Mesenchymal stem cell (in vitro differentiated cells and primary cell): ENCODE measurements around the gene DNAJC6.

Experiments
- DNase-seq: peaks from one replicate; pipeline ENCODE4 v3.0.0-alpha.2; 2013
- H2AFZ ChIP-seq: one replicate; pipeline ENCODE4 v1.6.1; 2013; ENCODE audit warnings: low read depth, mild to moderate bottlenecking, control low read depth, inconsistent platforms, low read length, moderate library complexity
- H2AK5ac ChIP-seq: 2 replicates; pipeline ENCODE4 v1.6.1; 2013; ENCODE audit warnings: low read length, moderate library complexity, mild to moderate bottlenecking, inconsistent platforms; ENCODE audit not compliant: severe bottlenecking
- H2BK120ac ChIP-seq: one replicate; pipeline ENCODE4 v1.6.1; 2013; ENCODE audit warnings: low read depth, mild to moderate bottlenecking, inconsistent platforms, low read length, moderate library complexity
- H2BK12ac ChIP-seq, 2 experiments: one replicate each; pipeline ENCODE4 v1.6.1; 2013; ENCODE audit warnings: inconsistent platforms in 2 of 2, low read length in 2 of 2, mild to moderate bottlenecking in 2 of 2, moderate library complexity in 2 of 2, control low read depth in 1 of 2
- H2BK15ac ChIP-seq: one replicate; pipeline ENCODE4 v1.6.1; 2013; ENCODE audit warnings: mild to moderate bottlenecking, low read depth, inconsistent platforms; ENCODE audit not compliant: poor library complexity, severe bottlenecking
- H2BK5ac ChIP-seq: 2 replicates; pipeline ENCODE4 v1.6.1; 2013; ENCODE audit warnings: low read depth, mild to moderate bottlenecking, low read length, control low read depth, inconsistent platforms; ENCODE audit not compliant: poor library complexity, severe bottlenecking
- H3K14ac ChIP-seq, 2 experiments: one replicate each; pipeline ENCODE4 v1.6.1; 2013; ENCODE audit warnings: inconsistent platforms in 2 of 2, low read length in 2 of 2, control low read depth in 1 of 2, mild to moderate bottlenecking in 1 of 2, moderate library complexity in 1 of 2
- H3K18ac ChIP-seq, 2 experiments: one replicate each; pipeline ENCODE4 v1.6.1; 2013; ENCODE audit warnings: inconsistent platforms in 2 of 2, low read length in 2 of 2, control low read depth in 1 of 2, low read depth in 1 of 2, mild to moderate bottlenecking in 1 of 2
- H3K23ac ChIP-seq, 2 experiments: one replicate each; pipeline ENCODE4 v1.6.1; 2013; ENCODE audit warnings: inconsistent platforms in 2 of 2, low read length in 2 of 2, mild to moderate bottlenecking in 2 of 2, moderate library complexity in 2 of 2, control low read depth in 1 of 2
- H3K27ac ChIP-seq: 2 replicates; pipeline ENCODE4 v1.5.1; 2013; ENCODE audit warnings: mild to moderate bottlenecking, moderate library complexity, low read length, control low read depth, inconsistent platforms; ENCODE audit not compliant: poor library complexity, severe bottlenecking
- H3K27me3 ChIP-seq, 2 experiments: 2 replicates each; pipeline versions ENCODE4 v1.6.1 to v1.7.0; 2013; ENCODE audit warnings: low read length in 2 of 2, mild to moderate bottlenecking in 2 of 2, moderate library complexity in 2 of 2, control low read depth in 1 of 2, inconsistent platforms in 1 of 2; ENCODE audit not compliant: control insufficient read depth in 1 of 2, insufficient read depth in 1 of 2
- H3K36me3 ChIP-seq, 2 experiments: 2 replicates each; pipeline versions ENCODE4 v1.6.1 to v1.7.0; 2013; ENCODE audit warnings: low read length in 2 of 2, control low read depth in 1 of 2, inconsistent platforms in 1 of 2, low read depth in 1 of 2, mild to moderate bottlenecking in 1 of 2; ENCODE audit not compliant: insufficient read depth in 2 of 2, control insufficient read depth in 1 of 2
- H3K4ac ChIP-seq, 2 experiments: one replicate each; pipeline ENCODE4 v1.6.1; 2013; ENCODE audit warnings: inconsistent platforms in 2 of 2, low read length in 2 of 2, mild to moderate bottlenecking in 2 of 2, moderate library complexity in 2 of 2, control low read depth in 1 of 2, low read depth in 1 of 2
- H3K4me1 ChIP-seq: 2 replicates; pipeline ENCODE4 v1.6.1; 2013; ENCODE audit warnings: low read depth, low read length, control low read depth; ENCODE audit not compliant: control insufficient read depth, insufficient read depth
- H3K4me2 ChIP-seq: 2 replicates; pipeline ENCODE4 v1.6.1; 2013; ENCODE audit warnings: low read length, mild to moderate bottlenecking, inconsistent platforms; ENCODE audit not compliant: poor library complexity, severe bottlenecking
- H3K4me3 ChIP-seq, 2 experiments: 2 replicates each; pipeline versions ENCODE4 v1.5.1 to v1.7.0; 2013; ENCODE audit warnings: low read length in 2 of 2, mild to moderate bottlenecking in 2 of 2, control low read depth in 1 of 2, low read depth in 1 of 2; ENCODE audit not compliant: insufficient read depth in 1 of 2
- H3K79me1 ChIP-seq: replicated peaks from 2 replicates; pipeline ENCODE4 v1.6.1; 2013; ENCODE audit warnings: mild to moderate bottlenecking, control low read depth, low read length, inconsistent platforms; ENCODE audit not compliant: poor library complexity, severe bottlenecking
- H3K9ac ChIP-seq: 2 replicates; pipeline ENCODE4 v1.7.0; 2013; ENCODE audit warnings: mild to moderate bottlenecking, low read length, moderate library complexity
- H3K9me3 ChIP-seq: 2 replicates; pipeline ENCODE4 v1.7.0; 2013; ENCODE audit warnings: mild to moderate bottlenecking, low read length; ENCODE audit not compliant: control insufficient read depth
- H4K8ac ChIP-seq: one replicate; pipeline ENCODE4 v1.6.1; 2013; ENCODE audit warnings: inconsistent platforms, mild to moderate bottlenecking, low read length, moderate library complexity
- H4K91ac ChIP-seq: one replicate; pipeline ENCODE4 v1.6.1; 2013; ENCODE audit warnings: mild to moderate bottlenecking, low read length, inconsistent platforms
- WGBS: methylation state at CpG from one replicate; pipeline ENCODE4 v1.1.7; 2013; ENCODE audit warnings: mixed read lengths; 5-methylcytosine and 5-hydroxymethylcytosine counted together

DNAJC6 gene

DNA sequence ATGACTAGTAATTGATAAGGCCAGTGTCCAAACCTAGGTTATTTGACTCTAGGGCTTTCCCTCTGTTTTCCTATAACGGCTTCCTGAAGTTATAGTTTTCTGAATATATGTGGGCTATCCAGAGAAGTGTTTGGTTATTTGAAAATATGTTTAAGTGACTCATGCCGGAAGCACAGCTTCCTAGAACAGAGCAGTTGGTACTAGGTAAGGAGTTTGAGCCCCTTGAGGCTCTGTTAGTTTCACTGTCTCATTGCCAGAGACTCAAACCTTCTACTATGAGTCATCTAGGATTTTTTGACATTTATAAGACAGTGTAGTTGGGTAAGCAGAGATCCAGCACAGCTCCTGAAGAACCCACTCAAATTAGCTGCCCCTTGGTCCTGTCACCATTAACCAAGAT, 84.0 kb downstream of the DNAJC6 start:
- 59% methylated on average over 2 of the region's 2 CpGs for WGBS
- H3K9me3 ChIP-seq: no peaks in the 10 kb centered on the region
- H3K18ac ChIP-seq: no peak overlapping the region
- no peak overlapping the region for H3K4me3 ChIP-seq
- no peak overlapping the region for H3K4me2 ChIP-seq
- H3K9ac ChIP-seq: no peak overlapping the region
- H2BK5ac ChIP-seq: no peak overlapping the region
- no peak overlapping the region for H4K8ac ChIP-seq
- no peak overlapping the region for H3K4ac ChIP-seq
- H2BK120ac ChIP-seq: no peak overlapping the region
- peak; percentile 58 for DNase-seq
- H4K91ac ChIP-seq: no peak overlapping the region
- peak overlapping the region; percentile 15 for H3K27ac ChIP-seq
- H3K36me3 ChIP-seq: peaks cover 0 to 5% of the 10 kb centered on the region in 2 experiments
- H3K14ac ChIP-seq: no peak overlapping the region
- peaks cover 2% of the 10 kb centered on the region for H3K4me1 ChIP-seq
- H2AFZ ChIP-seq: no peak overlapping the region
- no peaks in the 10 kb centered on the region for H3K79me1 ChIP-seq
- no peak overlapping the region for H2AK5ac ChIP-seq
- no peaks in the 10 kb centered on the region for H3K27me3 ChIP-seq
- no peak overlapping the region for H2BK15ac ChIP-seq
- no peak overlapping the region for H3K23ac ChIP-seq
- no peak overlapping the region for H2BK12ac ChIP-seq

- Histone ChIP-seq H3K18ac (no peak overlapping the region), H3K36me3 (peaks cover 0 to 2% of the 10 kb centered on the region in 2 experiments), H3K9me3 (no peaks in the 10 kb centered on the region), H3K79me1 (no peaks in the 10 kb centered on the region), H2BK15ac (no peak overlapping the region), H3K27ac (peak overlapping the region; percentile 6), H3K4ac (no peak overlapping the region), H2BK12ac (no peak overlapping the region), H2AFZ (no peak overlapping the region), H3K4me3 (no peak overlapping the region), H2AK5ac (no peak overlapping the region), H4K8ac (no peak overlapping the region), H3K14ac (no peak overlapping the region), H3K4me2 (no peak overlapping the region), H3K9ac (no peak overlapping the region), H2BK120ac (no peak overlapping the region), H2BK5ac (no peak overlapping the region), H4K91ac (no peak overlapping the region), H3K4me1 (peaks cover 2% of the 10 kb centered on the region), H3K23ac (no peak overlapping the region), H3K27me3 (no peaks in the 10 kb centered on the region)
- no peak for DNase-seq
- 91% methylated on average over 1 of the region's 1 CpG for WGBS
Observed at GRCh38 chr1:65393928-65394327, 84.6 kb downstream of the DNAJC6 start.

- Histone ChIP-seq H3K9ac (peak overlapping the region; percentile 27), H2BK12ac (no peak overlapping the region), H2BK5ac (no peak overlapping the region), H3K36me3 (no peaks in the 10 kb centered on the region), H3K4ac (no peak overlapping the region), H3K9me3 (no peaks in the 10 kb centered on the region), H3K27ac (peak overlapping the region; percentile 0), H3K4me2 (no peak overlapping the region), H3K18ac (no peak overlapping the region), H2BK15ac (no peak overlapping the region), H4K8ac (no peak overlapping the region), H2AFZ (no peak overlapping the region), H4K91ac (no peak overlapping the region), H3K27me3 (no peaks in the 10 kb centered on the region), H2AK5ac (no peak overlapping the region), H3K4me1 (peaks cover 2% of the 10 kb centered on the region), H2BK120ac (no peak overlapping the region), H3K23ac (no peak overlapping the region), H3K14ac (no peak overlapping the region), H3K79me1 (no peaks in the 10 kb centered on the region), H3K4me3 (peak overlapping the region in 1 of 2 experiments; percentile 15)
- 91% methylated on average over 3 of the region's 3 CpGs for WGBS
- DNase-seq: peak; percentile 59
Observed at GRCh38 chr1:65395887-65396612, 86.7 kb downstream of the DNAJC6 start.

- H3K18ac ChIP-seq: no peak overlapping the region
- no peak overlapping the region for H3K27ac ChIP-seq
- WGBS: no CpG with 5 or more reads among the region's 1 CpG
- no peak overlapping the region for H2BK15ac ChIP-seq
- H3K14ac ChIP-seq: no peak overlapping the region
- no peak overlapping the region for H4K8ac ChIP-seq
- H3K4ac ChIP-seq: no peak overlapping the region
- H2AFZ ChIP-seq: no peak overlapping the region
- H2BK12ac ChIP-seq: no peak overlapping the region
- H3K4me3 ChIP-seq: no peak overlapping the region
- H3K27me3 ChIP-seq: no peaks in the 10 kb centered on the region
- DNase-seq: no peak
- H3K9ac ChIP-seq: no peak overlapping the region
- no peak overlapping the region for H3K23ac ChIP-seq
- H2AK5ac ChIP-seq: no peak overlapping the region
- H3K36me3 ChIP-seq: no peaks in the 10 kb centered on the region
- no peaks in the 10 kb centered on the region for H3K79me1 ChIP-seq
- H3K4me1 ChIP-seq: peaks cover 2% of the 10 kb centered on the region
- no peak overlapping the region for H2BK5ac ChIP-seq
- H2BK120ac ChIP-seq: no peak overlapping the region
- no peak overlapping the region for H4K91ac ChIP-seq
- no peak overlapping the region for H3K4me2 ChIP-seq
- H3K9me3 ChIP-seq: no peaks in the 10 kb centered on the region
Observed at GRCh38 chr1:65398083-65398482, 88.7 kb downstream of the DNAJC6 start.
